Right lobe of liver (tissue), 6 donors: ENCODE measurements around the gene ATRIP. TPM values are rescaled to one million over a fixed set of nuclear protein-coding genes. Genes with fewer than 3 reads are reported as not detected.
A peak's percentile ranks its signal among the peaks of the same experiment; 100 is the strongest.

Experiments used
- ATAC-seq, 4 donors: fragments of 200-7000 bp; cut with Tn5 transposase; one replicate each; pipeline ENCODE4 v1.9.1; 2020; ENCODE audit warnings: mild to moderate bottlenecking in 4 of 4, moderate library complexity in 4 of 4
- DNase-seq, 3 donors: peaks; one replicate each; pipeline ENCODE4 v3.0.0-alpha.2; 2020
- H3K27ac ChIP-seq, 3 donors: fragments of 200-600 bp; one replicate each; pipeline ENCODE4 v1.8.0; 2022
- H3K27me3 ChIP-seq, 2 donors: fragments of 200-600 bp; one replicate each; pipeline ENCODE4 v1.8.0; 2022
- H3K36me3 ChIP-seq, 4 donors: fragments of 200-600 bp; sonication (generic) in 1 of 4; one replicate each; pipeline versions ENCODE4 v1.5.1 to v1.8.0; 2017 to 2022; ENCODE audit warnings: control low read depth in 1 of 4
- H3K4me1 ChIP-seq, 4 donors: fragments of 200-600 bp; sonication (generic) in 1 of 4; one replicate each; pipeline versions ENCODE4 v1.5.1 to v1.8.0; 2017 to 2022; ENCODE audit warnings: control low read depth in 1 of 4
- H3K4me3 ChIP-seq, 3 donors: fragments of 200-600 bp; one replicate each; pipeline ENCODE4 v1.8.0; 2022
- H3K9me3 ChIP-seq, 4 donors: fragments of 200-600 bp; sonication (generic) in 1 of 4; one replicate each; pipeline versions ENCODE4 v1.5.1 to v1.8.0; 2017 to 2022; ENCODE audit warnings: control low read depth in 1 of 4
- CTCF ChIP-seq, 4 donors: fragments of 200-600 bp in 3 of 4; fragments of 450-650 bp in 1 of 4; IDR thresholded peaks; one replicate each; pipeline versions ENCODE4 v1.5.1 to v1.8.0; 2016 to 2022; ENCODE audit warnings: antibody characterized with exemption in 4 of 4, mild to moderate bottlenecking in 2 of 4
- POLR2A ChIP-seq: fragments of 450-650 bp; IDR thresholded peaks from one replicate; pipeline ENCODE4 v1.6.1; 2017; ENCODE audit warnings: antibody characterized with exemption, mild to moderate bottlenecking
- WGBS: methylation state at CpG from one replicate; pipeline ENCODE4 v1.1.6; 2018; ENCODE audit warnings: low coverage, low lambda C conversion rate; ENCODE audit not compliant: insufficient coverage; ENCODE audit errors: missing lambda C conversion rate; 5-methylcytosine and 5-hydroxymethylcytosine counted together
- intact Hi-C, 2 donors: fragments of 100-400 bp; cut with DNase I; formaldehyde crosslinking; loops; one replicate each; pipeline versions ENCODE4 v1.11.2 to v1.14.1; 2022
- total RNA-seq, 6 experiments: library from RNA; depleted of rRNA in 2 of 6; stranded (reverse); fragments of >200 nt in 2 of 6; fragmentation: NEBNext Ultra II Directional in 3 of 6; extraction: Animal tissue kit (Norgen Biotek cat#: 25700) in 3 of 6; gene quantifications; one replicate each; pipeline versions ENCODE4 v1.1.0 to v1.2.4, GENCODE V29; 2016 to 2023
- donor health status: DM: no; HTN: yes; CAD: no.
- donor health status: DM: no; HTN: no; CAD: no.
- donor health status: DM: no; HTN: no; CAD: no.
- donor health status: DM: no; HTN: yes; CAD: no.
- donor health status: DM: no; HTN: yes; CAD: no.

Gene ATRIP
- total RNA-seq, 6 experiments from 2014 or later: 2.4 to 4.5 (median 3.2) TPM

GRCh38 chr3:48426401-48426909 lies 20.1 kb upstream of the ATRIP start:
- no peaks in the 10 kb centered on the region for H3K27me3 ChIP-seq
- peaks cover 2 to 72% (median 20%) of the 10 kb centered on the region in 4 donors for H3K4me1 ChIP-seq
- TF ChIP-seq POLR2A (no peak), CTCF (IDR thresholded peaks at IDR 0.05) (no peak)
- no peaks in the 10 kb centered on the region for H3K36me3 ChIP-seq
- peak overlapping the region in 2 of 3 donors; percentile 78 to 96 for H3K4me3 ChIP-seq
- H3K9me3 ChIP-seq: no peaks in the 10 kb centered on the region
- peak overlapping the region in 2 of 3 donors; percentile 15 to 29 for H3K27ac ChIP-seq
- intact Hi-C loops: no loop called here
- ATAC-seq (no peak), DNase-seq (no peak)
- 20% methylated on average over 6 of the region's 11 CpGs for WGBS

GRCh38 chr3:48426944-48427629 lies 19.4 kb upstream of the ATRIP start:
- H3K27ac ChIP-seq: peak overlapping the region in 1 of 3 donors; percentile 89
- intact Hi-C loops: no loop called here
- ATAC-seq (no peak), DNase-seq (no peak)
- H3K9me3 ChIP-seq: no peaks in the 10 kb centered on the region
- TF ChIP-seq POLR2A (no peak), CTCF (IDR thresholded peaks at IDR 0.05) (no peak)
- H3K4me1 ChIP-seq: peaks cover 2 to 77% (median 20%) of the 10 kb centered on the region in 4 donors
- H3K4me3 ChIP-seq: peak overlapping the region; percentile 78 to 96 (median 85)
- H3K36me3 ChIP-seq: no peaks in the 10 kb centered on the region
- no peaks in the 10 kb centered on the region for H3K27me3 ChIP-seq
- 15% methylated on average over 6 of the region's 8 CpGs for WGBS

DNA sequence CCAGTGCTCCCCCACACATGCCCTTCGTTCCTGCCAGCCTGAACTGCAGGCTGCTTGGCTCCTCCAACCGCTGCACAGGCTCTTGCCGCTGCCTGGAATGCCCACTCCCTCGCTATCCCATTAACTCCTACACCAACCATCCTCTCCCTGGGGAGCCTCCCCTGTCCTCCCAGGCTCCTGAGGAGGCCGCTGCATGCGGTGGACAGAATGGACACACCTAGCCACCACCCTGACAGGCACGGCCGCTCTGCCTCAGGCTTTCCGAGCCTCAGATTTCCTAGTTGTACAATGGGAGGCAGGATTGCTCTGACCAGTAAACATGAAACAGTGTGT lies 18.9 kb upstream of the ATRIP start:
- TF ChIP-seq POLR2A (no peak), CTCF (IDR thresholded peaks at IDR 0.05) (no peak)
- Histone ChIP-seq H3K4me1 (peaks cover 2 to 72% (median 20%) of the 10 kb centered on the region in 4 donors), H3K9me3 (no peaks in the 10 kb centered on the region), H3K27ac (peak overlapping the region in 1 of 3 donors; percentile 89), H3K27me3 (no peaks in the 10 kb centered on the region), H3K4me3 (peak overlapping the region; percentile 78 to 96 (median 85)), H3K36me3 (peaks cover 0 to 4% (median 0%) of the 10 kb centered on the region in 4 donors)
- intact Hi-C loops: no loop called here
- no peak for ATAC-seq
- no peak for DNase-seq
- WGBS: 22% methylated on average over 4 of the region's 9 CpGs

- peak overlapping the region; percentile 78 to 96 (median 85) for H3K4me3 ChIP-seq
- H3K36me3 ChIP-seq: peaks cover 0 to 9% (median 0%) of the 10 kb centered on the region in 4 donors
- intact Hi-C loops: no loop called here
- no peaks in the 10 kb centered on the region for H3K9me3 ChIP-seq
- ATAC-seq: no peak
- DNase-seq: no peak
- no CpG with 5 or more reads among the region's 7 CpGs for WGBS
- TF ChIP-seq POLR2A (peak; percentile 18), CTCF (IDR thresholded peaks at IDR 0.05) (no peak)
- H3K27ac ChIP-seq: peak overlapping the region; percentile 56 to 89 (median 79)
- peaks cover 2 to 66% (median 20%) of the 10 kb centered on the region in 4 donors for H3K4me1 ChIP-seq
- no peaks in the 10 kb centered on the region for H3K27me3 ChIP-seq
These were observed 18.4 kb upstream of the ATRIP start for GRCh38 chr3:48428088-48428571.
